ENCODE measurements around the gene PLEKHA5. TPM values are rescaled to one million over a fixed set of nuclear protein-coding genes. Genes with fewer than 3 reads are reported as not detected.

PLEKHA5 gene
- total RNA-seq (2022; extraction: Qiagen RNA extraction), result 6.2 to 8.5 TPM (median 6.9 TPM) in 5 replicates

GRCh38 chr12:19129486-19130223, at the start of gene PLEKHA5:
TSS of gene PLEKHA5 (plus strand) at chr12:19129733. CDS start at chr12:19129800, 67 bp downstream.

